NCI-H748 treated with DMSO at 0.1 percent for 48 hours (cell line): Measurements from ENCODE around the gene ZNF277.

Source experiments
- DNase-seq: peaks from one replicate; lab custom pipeline; 2025; lab: John Stamatoyannopoulos, UW

The ZNF277 gene, protein sequence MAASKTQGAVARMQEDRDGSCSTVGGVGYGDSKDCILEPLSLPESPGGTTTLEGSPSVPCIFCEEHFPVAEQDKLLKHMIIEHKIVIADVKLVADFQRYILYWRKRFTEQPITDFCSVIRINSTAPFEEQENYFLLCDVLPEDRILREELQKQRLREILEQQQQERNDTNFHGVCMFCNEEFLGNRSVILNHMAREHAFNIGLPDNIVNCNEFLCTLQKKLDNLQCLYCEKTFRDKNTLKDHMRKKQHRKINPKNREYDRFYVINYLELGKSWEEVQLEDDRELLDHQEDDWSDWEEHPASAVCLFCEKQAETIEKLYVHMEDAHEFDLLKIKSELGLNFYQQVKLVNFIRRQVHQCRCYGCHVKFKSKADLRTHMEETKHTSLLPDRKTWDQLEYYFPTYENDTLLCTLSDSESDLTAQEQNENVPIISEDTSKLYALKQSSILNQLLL

GRCh38 chr7:112206238-112206990 is at the start of gene ZNF277, which contains the start of gene DOCK4:
Gene ZNF277 (plus strand): TSS chr7:112206695. CDS start chr7:112206717, 22 bp downstream.
Gene DOCK4 (minus strand): TSS chr7:112206399. CDS start chr7:112206138, 261 bp downstream.
- peak; percentile 98 for DNase-seq

- no peak for DNase-seq
Measured at GRCh38 chr7:112157072-112157471, 49.4 kb upstream of the ZNF277 start.

DNA sequence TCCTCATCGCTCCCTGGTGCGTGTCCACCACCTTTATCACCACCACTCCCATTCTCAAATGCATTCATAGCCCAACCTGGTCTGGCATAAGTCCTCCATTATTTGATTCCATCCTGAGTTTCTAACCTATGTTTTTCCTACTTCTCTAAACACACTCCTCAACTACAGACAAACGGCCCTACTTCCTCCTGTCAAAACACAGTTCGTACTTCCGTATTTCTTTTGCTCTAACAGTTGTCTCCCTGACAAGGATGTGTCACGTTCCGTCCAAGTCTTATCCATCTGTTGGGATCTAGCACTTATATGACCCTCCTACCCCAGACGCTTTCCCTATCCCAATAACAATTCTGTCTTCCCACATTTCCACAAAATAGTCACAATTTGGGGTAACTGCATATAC is 47.1 kb upstream of the ZNF277 start:
- DNase-seq: no peak

- peak; percentile 11 for DNase-seq
Measured at GRCh38 chr7:112160130-112160770, 46.2 kb upstream of the ZNF277 start.

DNA sequence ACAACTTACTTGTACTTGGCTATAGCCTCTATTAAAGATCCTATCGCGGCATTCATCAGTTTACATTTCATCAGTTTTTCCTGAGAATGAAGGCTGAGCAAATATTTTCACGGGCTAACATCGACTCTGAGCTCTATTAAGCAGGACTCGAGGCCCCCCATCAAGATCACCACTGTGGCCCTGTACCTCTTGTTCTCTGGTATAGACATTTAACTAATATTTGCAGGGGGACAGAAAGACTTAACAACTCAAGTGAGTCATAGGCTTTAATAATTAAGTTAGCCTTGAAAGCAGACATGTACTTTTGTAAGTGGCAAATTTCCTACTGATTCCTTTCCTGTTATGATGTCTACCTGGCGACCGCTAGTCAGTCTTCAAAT is 45.7 kb upstream of the ZNF277 start:
- no peak for DNase-seq

DNA sequence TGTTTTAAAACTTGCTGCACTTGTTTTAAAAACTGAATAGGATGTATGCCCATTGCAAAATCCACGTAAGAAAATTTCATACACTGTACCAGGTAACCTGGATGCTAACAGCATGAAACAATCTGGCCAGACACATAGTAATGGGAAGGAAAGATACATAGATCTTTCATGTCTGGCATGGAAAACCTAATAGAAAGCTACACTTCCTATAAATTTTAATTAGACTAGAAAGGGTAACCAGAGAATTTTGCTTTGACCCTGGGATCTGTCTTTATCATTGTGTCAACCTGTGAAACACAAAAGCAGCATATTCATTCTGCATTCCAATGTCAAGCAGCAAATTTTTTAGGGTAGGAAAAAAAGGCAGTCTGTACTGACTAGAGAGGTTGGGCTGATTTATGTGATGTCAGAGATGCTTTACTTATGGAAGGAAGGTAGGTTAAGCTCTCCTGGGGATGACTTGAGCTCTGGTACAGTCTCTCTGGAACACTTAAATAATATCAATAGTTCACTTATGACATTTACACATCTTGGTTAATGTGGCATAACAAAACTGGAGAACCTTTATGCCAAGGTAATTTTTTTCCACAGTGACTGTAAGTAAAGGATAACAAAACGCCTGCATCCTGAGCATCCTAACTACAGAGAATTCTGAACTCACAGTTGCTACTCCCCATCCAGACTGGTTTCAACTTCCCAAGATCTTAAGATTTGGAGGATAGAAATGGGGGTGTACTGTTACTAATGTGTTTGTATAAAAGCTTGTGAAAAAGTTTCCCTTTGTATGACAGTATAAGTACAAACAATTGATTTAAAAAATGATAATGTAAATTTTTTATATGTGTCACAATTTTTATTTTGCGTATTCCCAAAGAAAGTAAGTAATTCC is 45.0 kb upstream of the ZNF277 start:
- DNase-seq: no peak

- peak; percentile 84 for DNase-seq
Measured at GRCh38 chr7:112162142-112162766, 44.2 kb upstream of the ZNF277 start.

- no peak for DNase-seq
Measured at GRCh38 chr7:112162784-112163506, 43.5 kb upstream of the ZNF277 start.

DNA sequence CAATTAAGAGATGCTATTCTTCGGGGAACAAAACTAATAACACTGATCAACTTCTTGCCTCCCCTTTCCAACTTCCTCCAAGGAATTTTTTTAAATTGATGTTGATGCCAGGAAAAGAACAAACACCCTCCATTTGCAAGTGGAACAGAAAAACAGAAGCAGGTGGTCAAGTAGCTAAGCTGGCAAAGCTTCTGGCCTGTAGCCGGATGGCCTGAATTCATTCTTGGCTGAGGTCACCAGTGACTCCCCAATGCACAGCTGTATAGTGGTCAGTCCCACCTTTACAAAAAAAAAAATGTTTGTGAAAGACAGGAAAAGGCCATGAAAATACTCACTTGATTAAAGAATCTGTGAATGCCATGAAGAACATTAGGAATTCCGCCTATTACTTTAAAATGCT is 39.3 kb upstream of the ZNF277 start:
- no peak for DNase-seq

DNA sequence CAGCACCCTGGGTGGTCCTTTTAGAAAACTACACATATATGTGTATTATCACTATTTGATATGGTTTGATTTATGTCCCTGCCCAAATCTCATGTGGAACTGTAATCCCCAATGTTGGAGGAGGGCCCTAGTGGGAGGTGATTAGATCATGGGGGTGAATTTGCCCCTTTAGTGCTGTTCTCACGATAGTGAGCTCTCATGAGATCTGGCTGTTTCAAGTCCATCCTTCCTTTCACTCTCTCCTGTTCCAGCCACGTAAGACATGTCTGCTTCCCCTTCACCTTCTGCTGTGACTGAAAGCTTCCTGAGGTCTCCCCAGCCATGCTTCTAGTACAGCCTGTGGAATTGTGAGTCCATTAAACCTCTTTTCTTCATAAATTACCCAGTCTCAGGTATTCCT is 37.6 kb upstream of the ZNF277 start:
- DNase-seq: no peak

- no peak for DNase-seq
Measured at GRCh38 chr7:112171673-112172072, 34.8 kb upstream of the ZNF277 start.

- peak; percentile 68 for DNase-seq
Measured at GRCh38 chr7:112172870-112173567, 33.5 kb upstream of the ZNF277 start.

DNA sequence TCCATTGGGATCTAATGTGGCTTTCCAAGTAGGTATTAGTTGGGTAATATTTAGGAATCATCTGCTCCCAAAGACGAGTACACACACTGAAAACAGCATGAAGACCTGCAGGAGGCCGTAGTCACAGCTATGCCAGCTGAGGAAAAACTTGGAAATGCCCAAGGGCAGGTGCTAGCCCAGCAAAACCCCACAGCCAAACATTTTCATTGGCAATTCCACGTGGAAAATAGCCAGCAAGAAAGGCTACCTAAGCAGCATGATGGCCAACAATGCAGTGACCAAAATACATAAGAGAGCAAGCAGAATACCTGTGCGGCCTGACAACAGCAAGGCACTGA is 33.0 kb upstream of the ZNF277 start:
- DNase-seq: no peak

GRCh38 chr7:112174192-112174591 is 32.3 kb upstream of the ZNF277 start:
- no peak for DNase-seq

DNA sequence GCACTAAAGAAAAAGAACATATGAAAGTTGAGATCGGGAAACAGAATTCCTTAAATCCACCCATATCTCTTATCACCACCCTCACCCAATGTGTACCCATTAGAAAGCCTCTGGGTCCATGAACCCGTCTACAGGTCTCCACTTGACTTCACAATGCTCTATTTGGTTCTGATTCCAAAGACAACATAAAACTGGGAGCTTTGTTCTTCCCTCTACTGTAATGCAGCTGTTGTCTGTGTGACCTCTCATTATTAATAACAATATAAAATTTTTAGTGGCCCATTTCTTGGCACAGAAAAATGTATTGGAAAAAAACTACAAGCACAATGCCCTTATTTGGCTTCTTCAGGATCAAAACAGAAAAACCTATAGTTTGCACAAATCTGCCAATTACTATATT is 30.3 kb upstream of the ZNF277 start:
- no peak for DNase-seq

DNA sequence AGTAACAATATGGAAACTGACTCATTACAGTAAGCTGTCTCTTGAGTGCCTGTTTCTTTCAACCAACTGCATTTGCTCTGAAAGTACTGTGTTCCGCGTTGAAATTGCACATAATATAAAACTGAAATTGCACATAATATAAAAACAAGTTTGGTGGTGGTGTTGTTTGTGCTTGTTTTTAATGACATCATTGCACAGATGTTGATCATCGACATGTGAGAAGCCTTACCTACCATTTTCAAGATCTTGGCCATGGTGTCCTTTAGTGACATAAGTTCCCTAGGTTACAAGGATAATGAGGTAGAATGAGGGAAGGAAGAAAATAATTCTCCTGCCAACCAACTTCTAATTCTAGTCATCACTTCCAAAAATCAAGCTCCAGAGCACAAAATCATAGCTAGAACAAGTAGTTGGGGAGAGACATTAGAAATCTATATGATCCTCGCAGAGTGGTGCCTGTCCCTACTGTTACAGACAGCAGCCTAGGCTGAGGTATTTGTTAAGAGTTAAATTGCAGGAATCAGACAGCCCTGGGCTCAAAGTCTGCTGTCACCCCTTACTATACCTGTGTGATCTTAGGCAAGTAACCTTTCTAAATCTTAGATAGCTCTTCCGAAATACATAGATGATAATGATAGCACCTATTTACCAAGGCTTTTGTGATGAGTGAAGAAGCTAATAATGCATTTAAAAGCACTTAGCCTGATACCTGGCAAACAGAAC is 29.6 kb upstream of the ZNF277 start:
- peak; percentile 59 for DNase-seq

DNA sequence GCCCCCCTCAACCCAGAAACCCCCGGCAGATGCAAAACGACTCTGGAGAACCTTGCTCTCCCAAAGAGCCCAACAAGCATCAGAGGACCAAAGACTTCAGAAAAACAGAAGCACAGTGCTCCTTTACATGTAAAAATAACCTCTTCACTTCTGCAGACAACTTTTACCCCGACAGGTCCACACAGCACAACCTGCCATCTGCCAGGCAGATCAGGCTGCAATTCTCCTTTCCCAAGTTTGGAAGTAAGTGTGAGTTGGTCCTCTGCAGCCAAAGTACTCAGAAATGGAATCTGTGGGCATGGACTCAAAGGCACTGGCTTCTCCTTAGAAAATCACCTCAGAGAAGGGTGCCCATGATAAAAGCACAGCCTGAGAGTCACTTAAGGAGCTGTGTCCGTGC is 26.3 kb upstream of the ZNF277 start:
- no peak for DNase-seq

- DNase-seq: no peak
Measured at GRCh38 chr7:112182749-112183148, 23.7 kb upstream of the ZNF277 start.

- DNase-seq: no peak
Measured at GRCh38 chr7:112183266-112183665, 23.2 kb upstream of the ZNF277 start.
